Stomach (tissue), 4 donors: Measurements from ENCODE around the gene GABRG3.

Experiments
- EP300 ChIP-seq: sonication (generic); formaldehyde crosslinking; IDR thresholded peaks from one replicate; pipeline ENCODE4 v1.6.1; 2017; ENCODE audit warnings: antibody characterized with exemption
- POLR2A ChIP-seq, 4 donors: fragments of 450-650 bp; IDR thresholded peaks; one replicate each; pipeline ENCODE4 v1.6.1; 2016; ENCODE audit warnings: antibody characterized with exemption in 4 of 4, control low read depth in 2 of 4, mild to moderate bottlenecking in 1 of 4, moderate library complexity in 1 of 4
- POLR2AphosphoS5 ChIP-seq, 3 donors: sonication (generic); formaldehyde crosslinking; IDR thresholded peaks; one replicate each; pipeline ENCODE4 v1.6.1; 2016; ENCODE audit warnings: antibody characterized with exemption in 3 of 3
- TF ChIP-seq, protein P1 (sequence below), 7 experiments: fragments of 450-650 bp in 4 of 7; fragments of 200-600 bp in 3 of 7; sonication (generic) in 3 of 7; IDR thresholded peaks; one replicate each; pipeline ENCODE4 v1.5.1; 2016 to 2019; ENCODE audit warnings: antibody characterized with exemption in 7 of 7, control low read depth in 2 of 7, mild to moderate bottlenecking in 1 of 7

- TF ChIP-seq, protein P1, sequence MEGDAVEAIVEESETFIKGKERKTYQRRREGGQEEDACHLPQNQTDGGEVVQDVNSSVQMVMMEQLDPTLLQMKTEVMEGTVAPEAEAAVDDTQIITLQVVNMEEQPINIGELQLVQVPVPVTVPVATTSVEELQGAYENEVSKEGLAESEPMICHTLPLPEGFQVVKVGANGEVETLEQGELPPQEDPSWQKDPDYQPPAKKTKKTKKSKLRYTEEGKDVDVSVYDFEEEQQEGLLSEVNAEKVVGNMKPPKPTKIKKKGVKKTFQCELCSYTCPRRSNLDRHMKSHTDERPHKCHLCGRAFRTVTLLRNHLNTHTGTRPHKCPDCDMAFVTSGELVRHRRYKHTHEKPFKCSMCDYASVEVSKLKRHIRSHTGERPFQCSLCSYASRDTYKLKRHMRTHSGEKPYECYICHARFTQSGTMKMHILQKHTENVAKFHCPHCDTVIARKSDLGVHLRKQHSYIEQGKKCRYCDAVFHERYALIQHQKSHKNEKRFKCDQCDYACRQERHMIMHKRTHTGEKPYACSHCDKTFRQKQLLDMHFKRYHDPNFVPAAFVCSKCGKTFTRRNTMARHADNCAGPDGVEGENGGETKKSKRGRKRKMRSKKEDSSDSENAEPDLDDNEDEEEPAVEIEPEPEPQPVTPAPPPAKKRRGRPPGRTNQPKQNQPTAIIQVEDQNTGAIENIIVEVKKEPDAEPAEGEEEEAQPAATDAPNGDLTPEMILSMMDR (IDR thresholded peaks at IDR 0.05) = no peak
- no peak for TF ChIP-seq POLR2A (IDR thresholded peaks at IDR 0.05)
- TF ChIP-seq EP300 = no peak
- TF ChIP-seq POLR2AphosphoS5 (IDR thresholded peaks at IDR 0.05) = no peak
These were observed 199.9 kb downstream of the GABRG3 start for GRCh38 chr15:27170851-27171250.
